Ascending aorta (tissue), 2 donors: ENCODE measurements around the gene DOCK3. TPM values are rescaled to one million over a fixed set of nuclear protein-coding genes. Genes with fewer than 3 reads are reported as not detected.
"Not testable (repeated sequence)": the region's sequence is repeated elsewhere in the genome, so short reads cannot be mapped to it uniquely, and the experiment has no call there.

ENCODE experiments used
- DNase-seq, 2 donors: peaks; one replicate each; pipeline ENCODE4 v3.0.0-alpha.2; 2019; ENCODE audit warnings: low spot score in 2 of 2
- H3K27ac ChIP-seq, 2 donors: fragments of 200-600 bp; sonication (generic); one replicate each; pipeline ENCODE4 v1.5.1; 2016 to 2017; ENCODE audit warnings: mild to moderate bottlenecking in 1 of 2
- H3K27me3 ChIP-seq: fragments of 200-600 bp; sonication (generic); one replicate; pipeline ENCODE4 v1.5.1; 2017
- H3K36me3 ChIP-seq, 2 donors: fragments of 200-600 bp; sonication (generic); one replicate each; pipeline ENCODE4 v1.5.1; 2016
- H3K4me1 ChIP-seq, 2 donors: fragments of 200-600 bp; sonication (generic); one replicate each; pipeline ENCODE4 v1.5.1; 2016 to 2017; ENCODE audit warnings: mild to moderate bottlenecking in 1 of 2
- H3K4me3 ChIP-seq, 2 donors: fragments of 200-600 bp; sonication (generic); one replicate each; pipeline ENCODE4 v1.5.1; 2016 to 2017; ENCODE audit warnings: mild to moderate bottlenecking in 1 of 2
- H3K9me3 ChIP-seq, 2 donors: fragments of 200-600 bp; sonication (generic); one replicate each; pipeline ENCODE4 v1.5.1; 2016
- CTCF ChIP-seq, 3 experiments: fragments of 200-600 bp in 2 of 3; fragments of 450-650 bp in 1 of 3; sonication (generic) in 2 of 3; IDR thresholded peaks; one replicate each; pipeline ENCODE4 v1.5.1; 2016 to 2019; ENCODE audit warnings: antibody characterized with exemption in 3 of 3, mild to moderate bottlenecking in 1 of 3, moderate library complexity in 1 of 3
- intact Hi-C: fragments of 100-400 bp; cut with DNase I; formaldehyde crosslinking; loops from one replicate; pipeline ENCODE4 v1.15.1; 2023
- total RNA-seq: library from RNA; depleted of rRNA; stranded (reverse); fragments of >200 nt; gene quantifications from one replicate; pipeline ENCODE4 v1.1.0, GENCODE V29; 2016

The DOCK3 gene
- total RNA-seq, 1 donor from 2014 or later: 3.9 TPM

- H3K36me3 ChIP-seq: no peaks in the 10 kb centered on the region
- H3K27me3 ChIP-seq: no peaks in the 10 kb centered on the region
- H3K27ac ChIP-seq: no peak overlapping the region
- intact Hi-C loops: no loop called here
- no peak for TF ChIP-seq CTCF (IDR thresholded peaks at IDR 0.05)
- no peaks in the 10 kb centered on the region for H3K4me1 ChIP-seq
- no peak overlapping the region for H3K4me3 ChIP-seq
- H3K9me3 ChIP-seq: peaks cover 0 to 3% of the 10 kb centered on the region in 2 donors
- no peak for DNase-seq
These were observed 198.8 kb downstream of the DOCK3 start for GRCh38 chr3:50873376-50874157.

GRCh38 chr3:50874876-50875275 lies 200.1 kb downstream of the DOCK3 start:
- H3K9me3 ChIP-seq, DNase-seq, H3K4me1 ChIP-seq, H3K4me3 ChIP-seq, H3K27ac ChIP-seq, H3K27me3 ChIP-seq, H3K36me3 ChIP-seq, intact Hi-C loops: not testable (repeated sequence)

GRCh38 chr3:50876947-50877346 lies 202.2 kb downstream of the DOCK3 start:
- no peak for TF ChIP-seq CTCF (IDR thresholded peaks at IDR 0.05)
- no peaks in the 10 kb centered on the region for H3K27me3 ChIP-seq
- no peak overlapping the region for H3K27ac ChIP-seq
- intact Hi-C loops: no loop called here
- H3K4me1 ChIP-seq: no peaks in the 10 kb centered on the region
- no peaks in the 10 kb centered on the region for H3K9me3 ChIP-seq
- no peak overlapping the region for H3K4me3 ChIP-seq
- no peaks in the 10 kb centered on the region for H3K36me3 ChIP-seq
- no peak for DNase-seq

- H3K27me3 ChIP-seq, H3K36me3 ChIP-seq, H3K27ac ChIP-seq, DNase-seq, H3K4me1 ChIP-seq, intact Hi-C loops, H3K9me3 ChIP-seq, H3K4me3 ChIP-seq: not testable (repeated sequence)
These were observed 208.0 kb downstream of the DOCK3 start for GRCh38 chr3:50882733-50883132.

- DNase-seq: no peak
- no peak overlapping the region for H3K4me3 ChIP-seq
- intact Hi-C loops: no loop called here
- H3K27me3 ChIP-seq: no peaks in the 10 kb centered on the region
- H3K36me3 ChIP-seq: no peaks in the 10 kb centered on the region
- H3K27ac ChIP-seq: no peak overlapping the region
- TF ChIP-seq CTCF (IDR thresholded peaks at IDR 0.05): no peak
- no peaks in the 10 kb centered on the region for H3K9me3 ChIP-seq
- no peaks in the 10 kb centered on the region for H3K4me1 ChIP-seq
These were observed 209.0 kb downstream of the DOCK3 start for GRCh38 chr3:50883755-50884154.

GRCh38 chr3:50885070-50885850 lies 210.5 kb downstream of the DOCK3 start:
- no peak for TF ChIP-seq CTCF (IDR thresholded peaks at IDR 0.05)
- no peaks in the 10 kb centered on the region for H3K4me1 ChIP-seq
- no peak overlapping the region for H3K27ac ChIP-seq
- intact Hi-C loops: no loop called here
- no peak overlapping the region for H3K4me3 ChIP-seq
- DNase-seq: no peak
- no peaks in the 10 kb centered on the region for H3K36me3 ChIP-seq
- H3K9me3 ChIP-seq: no peaks in the 10 kb centered on the region
- H3K27me3 ChIP-seq: no peaks in the 10 kb centered on the region
